Fibroblast of lung (primary cell): Measurements from ENCODE around the gene CEP131. TPM values are rescaled to one million over a fixed set of nuclear protein-coding genes. Genes with fewer than 3 reads are reported as not detected.

Experiments
- DNase-seq, 2 donors: peaks; one replicate each; pipeline versions ENCODE4 v3.0.0 to v3.0.0-alpha.2; 2010; ENCODE audit warnings: low read depth in 2 of 2
- H2AFZ ChIP-seq: 2 replicates; pipeline ENCODE4 v1.5.1; 2012; ENCODE audit warnings: low read length, control low read depth, inconsistent platforms
- H3K27ac ChIP-seq: 2 replicates; pipeline ENCODE4 v1.5.1; 2011; ENCODE audit warnings: low read length, control low read depth; ENCODE audit not compliant: insufficient read depth
- H3K27me3 ChIP-seq: 2 replicates; pipeline ENCODE4 v1.5.1; 2011; ENCODE audit warnings: mild to moderate bottlenecking, low read length; ENCODE audit not compliant: control insufficient read depth, insufficient read depth
- H3K36me3 ChIP-seq: 2 replicates; pipeline ENCODE4 v1.5.1; 2011; ENCODE audit warnings: low read length; ENCODE audit not compliant: control insufficient read depth, insufficient read depth
- H3K4me1 ChIP-seq: 2 replicates; pipeline ENCODE4 v1.5.1; 2011; ENCODE audit warnings: low read length; ENCODE audit not compliant: control insufficient read depth, insufficient read depth; ENCODE audit errors: extremely low read depth
- H3K4me2 ChIP-seq: 2 replicates; pipeline ENCODE4 v1.5.1; 2011; ENCODE audit warnings: low read length, control low read depth; ENCODE audit not compliant: insufficient read depth; ENCODE audit errors: extremely low read depth
- H3K4me3 ChIP-seq, 4 experiments: fragments of 200-600 bp in 1 of 4; sonication (generic) in 1 of 4; replicated peaks in 1 of 4; 2 replicates each; pipeline ENCODE4 v1.5.1; 2011 to 2016; ENCODE audit warnings: low read length in 4 of 4, low read depth in 3 of 4, mild to moderate bottlenecking in 3 of 4, control low read depth in 2 of 4, inconsistent platforms in 1 of 4, mixed read lengths in 1 of 4; ENCODE audit not compliant: insufficient read depth in 1 of 4; ENCODE audit errors: control extremely low read depth in 1 of 4
- H3K79me2 ChIP-seq: 2 replicates; pipeline ENCODE4 v1.5.1; 2012; ENCODE audit warnings: mild to moderate bottlenecking, low read length, inconsistent platforms; ENCODE audit not compliant: control insufficient read depth, insufficient read depth
- H3K9ac ChIP-seq: 2 replicates; pipeline ENCODE4 v1.5.1; 2011; ENCODE audit warnings: mild to moderate bottlenecking, low read length, control low read depth; ENCODE audit not compliant: insufficient read depth
- H3K9me3 ChIP-seq: 2 replicates; pipeline ENCODE4 v1.5.1; 2012; ENCODE audit warnings: low read depth, low read length; ENCODE audit not compliant: control insufficient read depth, insufficient read depth
- H4K20me1 ChIP-seq: 2 replicates; pipeline ENCODE4 v1.5.1; 2011; ENCODE audit warnings: low read length; ENCODE audit not compliant: control insufficient read depth, insufficient read depth; ENCODE audit errors: extremely low read depth
- CTCF ChIP-seq, 2 donors: IDR thresholded peaks in 1 of 2; conservative IDR thresholded peaks in 1 of 2; 1 replicate in 1 of 2; 2 replicates in 1 of 2; pipeline ENCODE4 v1.5.1; 2011 to 2012; ENCODE audit warnings: low read length in 2 of 2, control low read depth in 1 of 2, inconsistent platforms in 1 of 2, low read depth in 1 of 2, mild to moderate bottlenecking in 1 of 2
- EZH2 ChIP-seq: IDR thresholded peaks from 2 replicates; pipeline ENCODE4 v1.5.1; 2012; ENCODE audit warnings: low read length, control low read depth, mild to moderate bottlenecking; ENCODE audit errors: missing control alignments
- polyA plus RNA-seq, 2 donors: library from polyadenylated mRNA; depleted of rRNA in 1 of 2; stranded (reverse) in 1 of 2; unstranded in 1 of 2; fragments of >200 nt; gene quantifications; 2 replicates each; pipeline ENCODE4 v1.2.1, GENCODE V29; 2011 to 2012; ENCODE audit warnings: missing spikeins in 1 of 2
- total RNA-seq: library from RNA; depleted of rRNA; stranded (reverse); fragments of >200 nt; gene quantifications from 2 replicates; pipeline ENCODE4 v1.2.1, GENCODE V29; 2014

Gene CEP131
- total and polyA plus RNA-seq, 2 donors (not counting 1 experiment from before 2014, with no cell fraction given): 2.0 to 7.4 TPM

- Histone ChIP-seq H3K36me3 (no peaks in the 10 kb centered on the region), H3K4me3 (no peak overlapping the region), H3K4me1 (no peaks in the 10 kb centered on the region), H3K27ac (no peak overlapping the region), H3K9ac (no peak overlapping the region), H3K79me2 (no peaks in the 10 kb centered on the region), H2AFZ (no peak overlapping the region), H3K4me2 (no peak overlapping the region), H4K20me1 (no peaks in the 10 kb centered on the region), H3K27me3 (peaks cover 16% of the 10 kb centered on the region), H3K9me3 (no peaks in the 10 kb centered on the region)
- TF ChIP-seq EZH2 (no peak), CTCF (conservative IDR thresholded peaks at IDR 0.05 in 1 of 2, IDR thresholded peaks at IDR 0.05 in 1 of 2; ENCODE audit: low read depth in 1 of 2, low read length in 2 of 2) (no peak)
- no peak for DNase-seq
These were observed 55.1 kb downstream of the CEP131 start for GRCh38 chr17:81167638-81168037.

DNA sequence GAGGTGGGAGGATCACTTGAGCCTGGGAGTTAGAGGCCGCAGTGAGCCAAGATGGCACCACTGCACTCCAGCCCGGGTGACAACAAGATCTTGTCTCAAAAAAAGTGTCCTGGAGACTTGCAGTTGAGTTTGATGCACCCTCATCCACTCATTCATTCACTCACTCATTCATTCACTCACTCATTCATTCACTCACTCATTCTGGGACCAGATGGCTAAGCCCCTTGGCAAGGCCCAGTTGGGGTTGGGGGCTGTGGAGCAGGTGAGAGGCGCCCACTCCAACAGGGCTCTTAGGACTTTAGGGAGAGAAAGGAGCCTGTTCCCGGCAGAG, 55.6 kb downstream of the CEP131 start:
- TF ChIP-seq EZH2 (no peak), CTCF (conservative IDR thresholded peaks at IDR 0.05 in 1 of 2, IDR thresholded peaks at IDR 0.05 in 1 of 2; ENCODE audit: low read depth in 1 of 2, low read length in 2 of 2) (no peak)
- no peaks in the 10 kb centered on the region for H3K79me2 ChIP-seq
- no peak overlapping the region for H2AFZ ChIP-seq
- H3K27me3 ChIP-seq: peaks cover 16% of the 10 kb centered on the region
- no peaks in the 10 kb centered on the region for H3K4me1 ChIP-seq
- no peaks in the 10 kb centered on the region for H4K20me1 ChIP-seq
- no peak for DNase-seq
- no peak overlapping the region for H3K4me2 ChIP-seq
- H3K27ac ChIP-seq: no peak overlapping the region
- no peak overlapping the region for H3K9ac ChIP-seq
- no peaks in the 10 kb centered on the region for H3K9me3 ChIP-seq
- H3K36me3 ChIP-seq: no peaks in the 10 kb centered on the region
- H3K4me3 ChIP-seq: no peak overlapping the region

DNA sequence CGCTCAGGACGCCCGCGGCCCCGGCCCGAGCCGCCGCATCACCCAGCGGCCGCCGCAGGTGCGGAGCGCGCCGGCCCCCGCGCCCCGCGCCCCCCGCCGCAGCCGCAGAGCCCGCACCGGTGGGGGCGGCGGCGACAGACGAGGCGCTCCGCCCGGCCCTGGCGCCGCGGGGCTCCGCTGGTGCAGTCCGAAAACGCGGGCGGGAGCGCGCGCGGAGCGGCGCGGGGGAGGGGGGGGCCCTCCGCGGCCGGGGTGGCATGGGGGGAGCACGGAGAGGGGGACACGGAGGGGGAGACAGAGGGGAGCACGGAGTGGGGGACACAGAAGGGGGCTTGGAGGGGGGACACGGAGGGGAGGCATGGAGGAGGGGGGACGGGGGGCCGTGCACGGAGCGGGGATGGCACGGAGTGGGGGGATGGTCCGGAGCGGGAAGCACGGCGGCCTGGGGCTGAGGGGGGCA, 56.7 kb downstream of the CEP131 start, which contains the start of gene AATK:
Gene AATK, minus strand, starts transcription at position 189 of the 460 bp plus-strand sequence. CDS start 229 bp downstream, outside the sequence.
- Histone ChIP-seq H3K27ac (no peak within 1 kb of the TSS), H3K4me2 (no peak within 1 kb of the TSS), H3K9ac (no peak within 1 kb of the TSS), H3K4me3 (no peak within 1 kb of the TSS), H3K4me1 (no peaks in the 10 kb centered on the region), H3K36me3 (no peaks in the 10 kb centered on the region), H3K27me3 (peaks cover 16% of the 10 kb centered on the region), H3K79me2 (no peaks in the 10 kb centered on the region), H3K9me3 (no peaks in the 10 kb centered on the region), H4K20me1 (no peaks in the 10 kb centered on the region), H2AFZ (no peak within 1 kb of the TSS)
- TF ChIP-seq CTCF (conservative IDR thresholded peaks at IDR 0.05 in 1 of 2, IDR thresholded peaks at IDR 0.05 in 1 of 2; ENCODE audit: low read depth in 1 of 2, low read length in 2 of 2): no peak
- TF ChIP-seq EZH2: no peak
- DNase-seq: no peak
